ENCODE measurements around the gene ITGA2.

The ITGA2 gene

GRCh38 chr5:52989781-52990527, 802 bp downstream of the ITGA2 start:
- DNase-seq: peak; percentile 49

GRCh38 chr5:52990528-52990925, 1.4 kb downstream of the ITGA2 start:
- no peak for DNase-seq

- DNase-seq: no peak
Observed at GRCh38 chr5:52993367-52993766, 4.2 kb downstream of the ITGA2 start.

GRCh38 chr5:52994266-52994665, 5.1 kb downstream of the ITGA2 start:
- no peak for DNase-seq

- DNase-seq: no peak
Observed at GRCh38 chr5:52995095-52995494, 5.9 kb downstream of the ITGA2 start.

- DNase-seq: no peak
Observed at GRCh38 chr5:52995914-52996313, 6.8 kb downstream of the ITGA2 start.

GRCh38 chr5:52996979-52997378, 7.8 kb downstream of the ITGA2 start:
- DNase-seq: no peak

- no peak for DNase-seq
Observed at GRCh38 chr5:52997424-52997823, 8.3 kb downstream of the ITGA2 start.

- DNase-seq: no peak
Observed at GRCh38 chr5:52998552-52999313, 9.6 kb downstream of the ITGA2 start.

- DNase-seq: no peak
Observed at GRCh38 chr5:52999344-52999949, 10.3 kb downstream of the ITGA2 start.

- DNase-seq: no peak
Observed at GRCh38 chr5:53001541-53001940, 12.4 kb downstream of the ITGA2 start.

- no peak for DNase-seq
Observed at GRCh38 chr5:53002491-53002890, 13.3 kb downstream of the ITGA2 start.

- no peak for DNase-seq
Observed at GRCh38 chr5:53003144-53003543, 14.0 kb downstream of the ITGA2 start.

- DNase-seq: no peak
Observed at GRCh38 chr5:53006911-53007890, 18.0 kb downstream of the ITGA2 start.

- peak; percentile 55 for DNase-seq
Observed at GRCh38 chr5:53008751-53009150, 19.6 kb downstream of the ITGA2 start.

GRCh38 chr5:53009816-53010215, 20.7 kb downstream of the ITGA2 start:
- no peak for DNase-seq

- DNase-seq: no peak
Observed at GRCh38 chr5:53010814-53011213, 21.7 kb downstream of the ITGA2 start.

GRCh38 chr5:53011233-53011632, 22.1 kb downstream of the ITGA2 start:
- no peak for DNase-seq

- no peak for DNase-seq
Observed at GRCh38 chr5:53013857-53014256, 24.7 kb downstream of the ITGA2 start.

GRCh38 chr5:53017383-53017782, 28.2 kb downstream of the ITGA2 start:
- no peak for DNase-seq

- DNase-seq: no peak
Observed at GRCh38 chr5:53017794-53018391, 28.7 kb downstream of the ITGA2 start.

GRCh38 chr5:53019320-53019719, 30.2 kb downstream of the ITGA2 start:
- no peak for DNase-seq
